NCI-H2171 (cell line): ENCODE data around the gene CCDC17.

Experiments
- DNase-seq: peaks from one replicate; lab custom pipeline; 2025; lab: John Stamatoyannopoulos, UW

CCDC17 gene

DNA sequence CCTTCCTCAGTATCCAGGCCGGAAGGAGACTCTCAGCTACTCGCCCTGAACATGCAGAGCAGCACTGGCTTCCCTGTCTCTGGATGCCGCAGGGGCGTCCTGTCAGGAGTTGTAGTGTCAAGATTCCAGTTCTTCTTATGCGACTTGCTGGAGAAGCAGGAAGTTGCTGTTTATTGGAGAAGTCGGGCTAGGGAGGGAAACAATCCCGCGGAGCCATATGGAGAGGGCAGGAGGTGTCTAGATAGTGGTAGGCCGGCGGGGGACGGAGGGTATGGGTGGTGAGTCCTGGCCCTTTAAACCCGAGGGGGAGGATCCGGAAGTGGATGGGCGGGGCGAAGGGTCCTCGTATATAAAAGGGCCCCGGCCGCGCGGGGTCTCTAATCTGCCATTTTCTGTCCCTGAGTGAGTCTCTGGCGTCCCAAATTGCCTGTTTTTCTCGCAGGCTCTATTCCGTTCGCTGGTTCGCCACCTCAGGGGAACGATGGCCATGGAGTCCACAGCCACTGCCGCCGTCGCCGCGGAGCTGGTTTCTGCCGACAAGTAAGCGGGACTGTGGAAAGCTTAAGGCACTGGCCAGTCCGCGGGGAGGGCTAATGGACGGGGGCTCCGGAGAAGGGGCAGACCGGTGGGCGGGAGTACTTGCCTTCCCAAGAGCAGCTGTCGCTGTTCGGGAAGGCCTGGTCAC, 40.0 kb downstream of the CCDC17 start, which contains the start of gene NASP:
Gene NASP, plus strand, starts transcription at position 376 of the 685 bp plus-strand sequence. Its CDS starts 106 bp downstream, at position 482.
- DNase-seq: peak; percentile 82

GRCh38 chr1:45583264-45583665, 40.6 kb downstream of the CCDC17 start:
- peak; percentile 89 for DNase-seq

GRCh38 chr1:45574105-45574626, 49.7 kb downstream of the CCDC17 start:
- no peak for DNase-seq

DNA sequence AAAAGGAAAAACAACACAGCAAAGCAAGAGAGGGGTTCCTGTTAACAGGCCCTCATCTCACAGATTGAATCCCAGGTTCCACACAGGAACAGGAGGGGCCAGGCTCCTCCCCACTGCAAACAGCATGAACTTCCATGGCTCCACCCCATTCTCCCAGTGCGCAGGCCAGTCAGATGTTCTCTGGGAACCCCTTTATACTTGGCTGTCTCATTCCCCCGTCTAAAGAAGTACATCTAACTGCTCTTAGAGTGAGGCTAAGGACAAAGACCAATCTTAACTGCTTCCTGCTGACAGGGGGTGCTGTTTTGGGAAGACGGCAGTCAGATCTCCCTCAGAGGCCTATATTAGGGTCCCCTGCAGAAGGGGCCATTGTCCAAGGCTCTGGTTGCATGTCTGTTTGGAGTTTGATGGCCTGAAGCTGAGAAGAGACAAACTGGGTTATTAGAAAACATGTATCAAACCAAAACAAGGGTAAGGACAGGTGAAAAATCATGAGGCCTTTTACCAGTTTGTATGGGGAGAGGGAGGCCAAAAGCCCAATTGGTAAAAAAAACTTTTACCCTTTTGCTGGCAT, 50.5 kb downstream of the CCDC17 start:
- DNase-seq: no peak

DNA sequence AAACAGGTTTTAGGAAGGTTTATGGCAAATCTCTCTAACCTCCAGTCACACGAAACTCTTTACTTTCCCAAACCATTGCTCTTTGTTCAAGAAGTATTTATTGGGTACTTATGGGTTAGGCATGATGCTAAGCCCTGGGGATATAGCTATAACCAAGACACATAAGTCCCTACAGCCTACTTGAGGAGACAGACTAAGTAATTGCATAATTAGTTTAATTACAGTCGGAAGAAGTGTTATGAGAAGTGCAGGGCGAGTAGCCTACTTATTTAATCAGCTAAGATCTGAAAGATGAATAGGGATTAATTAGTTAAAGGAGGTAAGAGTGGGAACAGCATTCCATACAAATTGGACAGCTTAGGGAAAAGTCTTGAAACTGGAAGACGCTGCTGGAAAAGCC, 53.2 kb downstream of the CCDC17 start:
- DNase-seq: no peak
